Measurements from ENCODE around the gene WDR36.

WDR36 gene

GRCh38 chr5:111106320-111106948 lies 14.3 kb downstream of the WDR36 start:
- DNase-seq = no peak

- DNase-seq = no peak
Measured at GRCh38 chr5:111107371-111107770, 15.2 kb downstream of the WDR36 start.

GRCh38 chr5:111111956-111112355 lies 19.8 kb downstream of the WDR36 start:
- DNase-seq = no peak

GRCh38 chr5:111113678-111114077 lies 21.5 kb downstream of the WDR36 start:
- DNase-seq = no peak

GRCh38 chr5:111115229-111115628 lies 23.1 kb downstream of the WDR36 start:
- DNase-seq = no peak

- peak; percentile 37 for DNase-seq
Measured at GRCh38 chr5:111116550-111116949, 24.4 kb downstream of the WDR36 start.

GRCh38 chr5:111117136-111117535 lies 25.0 kb downstream of the WDR36 start:
- no peak for DNase-seq

GRCh38 chr5:111119221-111119620 lies 27.1 kb downstream of the WDR36 start:
- no peak for DNase-seq

GRCh38 chr5:111119856-111120255 lies 27.7 kb downstream of the WDR36 start:
- no peak for DNase-seq

GRCh38 chr5:111120911-111121310 lies 28.8 kb downstream of the WDR36 start:
- DNase-seq = no peak

GRCh38 chr5:111121926-111122325 lies 29.8 kb downstream of the WDR36 start:
- no peak for DNase-seq

- DNase-seq = no peak
Measured at GRCh38 chr5:111122398-111122797, 30.2 kb downstream of the WDR36 start.

GRCh38 chr5:111124793-111125192 lies 32.6 kb downstream of the WDR36 start:
- no peak for DNase-seq

- DNase-seq = no peak
Measured at GRCh38 chr5:111126896-111127295, 34.7 kb downstream of the WDR36 start.

GRCh38 chr5:111127453-111128195 lies 35.5 kb downstream of the WDR36 start:
- DNase-seq = no peak

- no peak for DNase-seq
Measured at GRCh38 chr5:111129938-111130337, 37.8 kb downstream of the WDR36 start.

- DNase-seq = no peak
Measured at GRCh38 chr5:111131356-111131755, 39.2 kb downstream of the WDR36 start.

GRCh38 chr5:111132076-111132475 lies 39.9 kb downstream of the WDR36 start:
- DNase-seq = no peak

- DNase-seq = no peak
Measured at GRCh38 chr5:111132731-111133435, 40.7 kb downstream of the WDR36 start.

- DNase-seq = no peak
Measured at GRCh38 chr5:111133436-111133751, 41.2 kb downstream of the WDR36 start.

GRCh38 chr5:111134087-111134486 lies 41.9 kb downstream of the WDR36 start:
- DNase-seq = no peak

- DNase-seq = no peak
Measured at GRCh38 chr5:111134864-111135263, 42.7 kb downstream of the WDR36 start.

- DNase-seq = no peak
Measured at GRCh38 chr5:111135363-111135762, 43.2 kb downstream of the WDR36 start.

GRCh38 chr5:111135946-111136345 lies 43.8 kb downstream of the WDR36 start:
- DNase-seq = no peak
